GM03348 (cell line): Measurements from ENCODE around the gene NUP214.
"Not testable (repeated sequence)": the region's sequence is repeated elsewhere in the genome, so short reads cannot be mapped to it uniquely, and the experiment has no call there.

Source experiments
- DNase-seq: peaks from one replicate; pipeline ENCODE4 v3.0.0; 2012; ENCODE audit warnings: low spot score

The NUP214 gene

DNA sequence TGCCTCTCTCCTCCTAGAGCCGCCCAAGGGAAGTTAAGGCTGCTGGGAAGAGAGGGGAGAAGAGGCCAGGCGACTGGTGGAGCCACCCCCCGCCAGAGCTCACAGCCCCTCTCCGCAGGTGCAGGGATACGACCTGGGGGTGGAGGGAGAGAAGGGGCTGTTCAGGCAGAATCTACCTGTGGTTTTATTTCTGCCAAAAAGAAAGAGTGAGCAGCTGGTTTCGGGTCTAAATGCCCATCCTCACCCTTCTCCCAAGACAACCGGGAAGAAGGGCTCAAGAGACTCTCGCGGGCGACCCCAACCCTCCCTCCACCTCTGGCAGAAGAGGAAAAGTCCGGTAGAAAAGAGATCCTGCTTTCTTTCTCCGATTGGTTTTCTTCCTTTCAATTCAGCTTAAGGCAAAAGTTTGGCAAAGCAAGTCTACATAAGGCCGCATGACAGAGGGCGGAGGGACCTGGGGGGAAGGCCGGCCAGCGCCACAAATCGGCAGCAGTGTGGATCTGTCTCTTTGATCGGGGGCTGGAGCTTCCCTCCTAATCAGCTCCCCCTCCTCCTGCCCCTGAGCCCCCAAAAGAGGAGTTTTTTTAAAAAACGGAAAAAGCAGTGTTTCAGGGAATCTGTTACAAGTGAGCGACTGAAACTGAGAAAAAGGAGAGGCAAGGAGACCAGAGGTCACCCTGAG, 134.7 kb downstream of the NUP214 start:
- DNase-seq: no peak

- no peak for DNase-seq
Observed at GRCh38 chr9:131260751-131261452, 135.5 kb downstream of the NUP214 start.

DNA sequence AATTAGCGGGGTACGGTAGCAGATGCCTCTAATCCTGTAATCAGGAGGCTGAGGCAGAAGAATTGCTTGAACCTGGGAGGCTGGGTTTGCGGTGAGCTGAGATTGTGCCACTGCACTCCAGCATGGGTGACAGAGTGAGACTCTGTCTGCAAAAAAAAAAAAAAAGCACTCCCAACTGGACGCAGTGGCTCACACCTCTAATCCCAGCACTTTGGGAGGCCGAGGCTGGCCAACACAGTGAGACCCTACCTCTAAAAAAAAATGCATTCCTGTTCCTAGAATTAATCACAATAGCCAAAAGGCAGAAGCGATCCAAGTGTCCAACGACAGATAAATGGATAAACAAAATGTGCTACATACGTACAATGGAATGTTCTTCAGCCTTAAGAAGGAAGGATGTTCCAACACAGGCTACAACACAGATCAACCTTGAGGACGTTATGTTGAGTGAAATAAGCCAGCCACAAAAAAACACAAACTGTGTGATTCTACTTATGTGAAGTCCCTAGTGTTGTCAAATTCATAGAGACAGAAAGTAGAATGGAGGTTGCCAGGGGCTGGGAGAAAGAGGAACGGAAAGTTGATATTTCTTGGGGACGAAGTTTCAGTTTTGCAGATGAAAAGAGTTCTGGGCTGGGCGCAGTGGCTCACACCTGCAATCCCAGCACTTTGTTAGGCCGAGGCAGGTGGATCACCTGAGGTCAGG, 137.1 kb downstream of the NUP214 start:
- no peak for DNase-seq

GRCh38 chr9:131263033-131263343, 137.6 kb downstream of the NUP214 start:
- not testable (repeated sequence) for DNase-seq

GRCh38 chr9:131263701-131264100, 138.3 kb downstream of the NUP214 start:
- DNase-seq: no peak

- no peak for DNase-seq
Observed at GRCh38 chr9:131264231-131264630, 138.8 kb downstream of the NUP214 start.

DNA sequence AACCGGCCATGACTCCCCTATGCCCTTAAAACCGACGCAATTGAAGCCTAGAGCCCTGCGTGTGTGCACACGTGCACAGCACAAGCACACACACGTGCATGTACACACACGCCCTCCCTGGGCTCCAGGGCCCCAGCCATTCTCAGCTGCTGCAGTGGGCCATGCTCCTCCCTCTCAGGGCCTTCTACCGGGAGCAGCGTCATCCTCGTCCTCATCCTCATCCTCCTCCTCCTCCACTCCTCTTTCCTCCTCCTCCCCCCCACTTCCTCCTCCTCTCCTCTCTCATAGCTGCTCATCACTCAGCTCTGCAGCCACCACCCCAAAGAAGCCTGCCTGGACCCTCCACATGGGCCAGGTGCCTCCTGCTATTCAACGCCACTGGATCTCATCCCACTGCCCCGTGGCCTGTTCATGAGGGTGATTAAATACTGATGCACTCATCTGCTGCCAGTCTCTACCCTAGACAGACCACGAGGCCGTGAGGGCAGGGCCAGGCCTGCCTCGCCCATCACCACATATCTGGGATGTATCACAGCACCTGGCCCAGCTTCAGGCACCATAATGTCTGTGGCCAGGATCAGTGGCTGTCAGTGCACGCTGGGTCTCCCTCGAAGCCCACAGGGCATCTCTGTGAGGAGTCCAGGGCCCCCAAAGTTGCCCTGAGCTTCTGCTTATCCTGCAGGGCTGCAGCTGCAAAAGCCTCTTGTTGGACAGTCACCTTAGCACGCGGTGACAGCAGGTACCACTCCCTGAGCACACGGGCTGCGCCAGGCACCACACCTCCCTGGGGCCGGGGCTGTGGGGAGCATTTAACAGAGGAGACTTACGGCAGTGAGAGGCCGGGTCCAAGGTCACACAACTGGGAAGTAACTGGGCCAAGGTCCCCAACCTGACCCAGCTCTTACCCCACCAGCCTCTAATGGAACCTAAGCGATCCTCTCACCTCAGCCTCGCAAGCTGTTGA, 141.2 kb downstream of the NUP214 start:
- no peak for DNase-seq

- no peak for DNase-seq
Observed at GRCh38 chr9:131270171-131271015, 145.0 kb downstream of the NUP214 start.

GRCh38 chr9:131271016-131271273, 145.6 kb downstream of the NUP214 start:
- DNase-seq: not testable (repeated sequence)

GRCh38 chr9:131271506-131271931, 146.1 kb downstream of the NUP214 start:
- no peak for DNase-seq

DNA sequence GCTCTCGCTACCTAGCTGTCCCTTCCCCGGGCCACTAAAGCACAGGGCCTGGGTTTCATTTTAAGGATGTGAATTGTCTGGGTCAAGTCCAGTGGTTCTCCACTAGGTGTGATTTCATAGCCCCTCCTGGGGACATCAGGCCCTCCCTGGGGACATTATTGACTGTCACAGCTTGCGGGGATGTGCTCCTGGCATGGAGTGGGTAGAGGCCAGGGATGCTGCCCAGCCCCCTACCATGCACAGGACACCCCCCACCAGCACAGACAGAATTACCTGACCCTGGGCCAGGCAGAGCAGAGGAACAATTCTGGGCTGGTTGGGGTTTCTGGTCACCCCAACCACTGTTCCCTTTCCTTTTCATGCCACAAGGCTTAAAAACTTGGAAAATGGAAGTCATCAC, 146.8 kb downstream of the NUP214 start:
- DNase-seq: no peak

- DNase-seq: no peak
Observed at GRCh38 chr9:131273146-131273855, 147.9 kb downstream of the NUP214 start.

DNA sequence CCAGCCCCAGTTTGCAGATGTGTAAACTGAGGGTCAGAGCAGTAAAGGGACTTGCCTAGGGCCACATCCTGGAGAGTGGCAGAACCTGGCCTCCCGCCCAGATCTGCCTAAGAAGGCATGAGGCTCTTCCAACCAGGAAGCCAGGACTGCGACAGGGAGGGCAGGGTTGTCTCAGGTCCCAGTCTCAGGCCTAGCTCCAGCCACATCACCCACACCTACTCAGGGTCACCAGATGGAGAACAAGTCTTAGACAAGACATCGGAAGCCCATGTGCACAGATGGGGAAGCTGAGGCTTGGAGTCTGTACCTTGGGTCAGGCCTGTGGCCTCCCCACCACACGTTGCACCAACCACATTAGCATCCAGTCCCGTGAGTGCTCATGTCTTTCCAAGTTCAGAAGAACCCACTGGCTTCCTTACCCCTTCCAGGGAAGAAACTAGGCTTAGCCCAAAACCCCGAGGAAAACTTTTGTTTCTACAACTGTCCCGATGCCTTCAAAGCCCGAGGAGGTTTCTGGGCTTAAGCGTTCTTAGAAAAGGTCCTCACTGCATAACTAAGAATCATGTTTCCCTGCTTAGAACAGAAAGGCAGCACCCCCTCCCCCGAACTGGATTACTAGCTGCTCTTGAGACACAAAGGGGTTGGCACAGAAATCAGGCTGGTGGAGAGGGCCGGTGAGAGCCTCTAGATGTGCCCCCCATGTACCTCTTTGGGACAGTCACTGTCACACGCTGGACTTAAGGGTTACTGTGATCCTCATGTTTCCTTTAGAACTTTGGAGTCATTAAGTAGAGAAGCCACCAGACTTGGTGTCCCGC, 148.7 kb downstream of the NUP214 start:
- no peak for DNase-seq

DNA sequence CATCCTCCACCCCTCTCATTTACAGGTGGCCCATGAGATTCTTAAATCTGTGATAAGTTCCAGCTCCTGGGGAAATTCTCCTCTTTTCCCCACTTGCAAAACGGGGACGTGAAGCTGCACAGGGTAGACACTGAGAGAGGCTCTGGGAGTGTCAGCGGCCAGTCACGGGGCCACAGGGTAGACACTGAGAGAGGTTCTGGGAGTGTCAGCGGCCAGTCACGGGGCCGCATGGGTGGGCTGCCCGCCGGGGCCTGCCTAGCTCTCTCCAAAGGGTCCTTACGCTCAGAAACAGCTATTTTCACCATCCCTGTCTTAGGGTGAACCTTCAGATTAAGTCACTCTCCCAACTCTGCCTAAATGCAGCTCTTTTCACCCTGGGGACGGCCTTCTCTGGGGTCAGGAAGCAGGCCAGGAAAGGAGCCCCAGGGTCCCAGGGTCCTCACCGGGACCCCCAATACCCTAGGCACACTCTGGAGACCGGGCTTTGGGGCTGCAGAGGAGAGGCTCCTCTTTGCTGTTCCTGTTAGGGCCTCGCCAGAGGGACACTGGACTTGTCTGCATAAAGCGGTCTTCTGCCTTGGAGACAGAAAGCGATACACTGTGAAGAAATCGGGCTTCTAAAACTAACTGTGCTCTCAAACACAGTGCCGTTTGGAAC, 149.4 kb downstream of the NUP214 start:
- no peak for DNase-seq

DNA sequence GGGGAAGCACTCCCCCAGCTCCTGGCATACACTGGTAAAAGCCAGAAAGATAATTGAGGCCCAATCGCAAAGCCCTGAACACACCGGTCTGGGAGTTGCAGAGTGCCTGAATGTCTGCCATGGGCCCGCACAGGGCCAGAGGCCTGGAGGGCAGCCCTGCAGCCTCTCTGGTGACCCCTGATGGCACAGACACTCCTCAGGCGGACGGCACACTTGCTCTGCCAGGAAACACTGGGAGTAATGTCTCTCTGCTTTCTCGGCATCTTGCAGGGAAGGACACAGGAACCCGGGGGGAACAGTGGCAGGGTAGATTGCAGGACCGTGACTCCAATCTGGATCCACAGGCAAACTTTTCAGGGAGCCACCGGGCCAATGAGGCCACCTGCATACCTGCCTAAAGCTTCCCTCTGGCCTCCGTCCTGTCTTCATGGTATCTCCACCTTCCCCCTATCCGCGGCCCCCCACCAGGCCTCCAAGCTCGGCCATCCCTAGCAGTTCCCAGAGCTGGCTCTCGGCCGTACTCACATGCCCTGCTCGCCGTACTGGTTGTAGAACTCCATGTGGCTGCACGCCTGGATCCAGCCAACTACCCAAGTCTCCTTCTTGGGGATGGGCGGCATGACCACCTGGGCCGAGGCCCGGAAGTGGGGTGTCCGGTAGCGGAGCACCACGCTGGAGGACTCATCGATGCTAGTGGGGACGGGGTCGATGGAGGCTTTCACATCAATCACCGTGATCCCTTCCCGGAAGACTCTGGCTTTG, 150.1 kb downstream of the NUP214 start:
- DNase-seq: no peak

- DNase-seq: peak; percentile 31
Observed at GRCh38 chr9:131276094-131276888, 150.9 kb downstream of the NUP214 start, which contains the start of gene FAM78A. Gene FAM78A, minus strand, starts transcription at chr9:131276510. Its CDS starts 331 bp downstream, at chr9:131276179.

DNA sequence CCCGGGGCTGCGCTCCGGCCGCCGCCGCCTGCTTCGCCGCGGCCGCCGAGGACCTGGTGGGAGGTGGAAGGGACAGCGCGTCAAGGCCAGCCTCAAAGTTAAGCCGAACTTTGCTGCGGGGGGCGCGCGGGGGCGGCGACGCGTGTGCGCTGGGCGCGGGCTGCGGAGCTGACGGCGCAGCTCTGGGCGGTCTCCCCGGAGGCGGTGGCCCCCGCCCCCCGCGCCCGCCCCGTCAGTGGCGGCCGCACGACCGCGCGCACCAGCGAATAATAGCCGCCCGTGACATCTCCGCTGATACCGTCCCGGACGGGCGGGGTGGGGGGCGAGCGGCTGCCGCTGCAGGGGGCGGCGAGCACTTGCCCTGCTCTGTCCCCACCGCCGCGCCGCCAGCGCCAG, 151.5 kb downstream of the NUP214 start:
- DNase-seq: peak; percentile 32
